A549 treated with RU486 at 1 μM for 4 hours (cell line): ENCODE measurements around the gene DBX1. TPM values are rescaled to one million over a fixed set of nuclear protein-coding genes. Genes with fewer than 3 reads are reported as not detected.

ENCODE experiments used
- total RNA-seq: library from RNA; stranded (reverse); fragments of 200-300 nt; extraction: Qiagen RNA extraction; gene quantifications from 5 replicates; pipeline ENCODE4 v1.2.3, GENCODE V29; 2022; ENCODE audit warnings: low read depth

Gene DBX1, protein sequence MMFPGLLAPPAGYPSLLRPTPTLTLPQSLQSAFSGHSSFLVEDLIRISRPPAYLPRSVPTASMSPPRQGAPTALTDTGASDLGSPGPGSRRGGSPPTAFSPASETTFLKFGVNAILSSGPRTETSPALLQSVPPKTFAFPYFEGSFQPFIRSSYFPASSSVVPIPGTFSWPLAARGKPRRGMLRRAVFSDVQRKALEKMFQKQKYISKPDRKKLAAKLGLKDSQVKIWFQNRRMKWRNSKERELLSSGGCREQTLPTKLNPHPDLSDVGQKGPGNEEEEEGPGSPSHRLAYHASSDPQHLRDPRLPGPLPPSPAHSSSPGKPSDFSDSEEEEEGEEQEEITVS
- total RNA-seq = not detected in 5 replicates

GRCh38 chr11:20160425-20161229 is at the start of gene DBX1:
TSS of gene DBX1 (minus strand) at chr11:20160475. CDS start at chr11:20160324, 151 bp downstream.

Other genes with a start within 250 kb of the DBX1 start
- gene HTATIP2, start 203.2 kb upstream of the DBX1 start, total RNA-seq = 176 to 201 TPM (median 184 TPM) in 5 replicates
- gene PRMT3, start 227.2 kb upstream of the DBX1 start, total RNA-seq = 23.1 to 38.8 TPM (median 32.5 TPM) in 5 replicates